LNCAP (cell line): ENCODE results near the gene PALLD.

Experiments
- CTCF ChIP-seq: fragments of 450-650 bp; IDR thresholded peaks from 2 replicates; pipeline ENCODE4 v1.5.1; 2017; ENCODE audit warnings: mild to moderate bottlenecking

PALLD gene

GRCh38 chr4:168588916-168589531 lies 92.2 kb downstream of the PALLD start:
- no peak for TF ChIP-seq CTCF

- TF ChIP-seq CTCF, result no peak
These were observed 95.8 kb downstream of the PALLD start for GRCh38 chr4:168592676-168593075.

GRCh38 chr4:168593399-168593798 lies 96.5 kb downstream of the PALLD start:
- TF ChIP-seq CTCF, result no peak

GRCh38 chr4:168594121-168594520 lies 97.3 kb downstream of the PALLD start:
- TF ChIP-seq CTCF, result no peak

- TF ChIP-seq CTCF, result no peak
These were observed 101.3 kb downstream of the PALLD start for GRCh38 chr4:168598191-168598590.

GRCh38 chr4:168600796-168601583 lies 104.1 kb downstream of the PALLD start:
- TF ChIP-seq CTCF, result no peak

GRCh38 chr4:168601899-168602298 lies 105.0 kb downstream of the PALLD start:
- no peak for TF ChIP-seq CTCF
